CD4-positive, alpha-beta T cell treated with Interleukin-10 for 1 hour (primary cell): Measurements from ENCODE around the gene ELP5.

Experiments used
- DNase-seq: peaks from one replicate; pipeline ENCODE4 v3.0.0-alpha.2; 2020

Gene ELP5, protein sequence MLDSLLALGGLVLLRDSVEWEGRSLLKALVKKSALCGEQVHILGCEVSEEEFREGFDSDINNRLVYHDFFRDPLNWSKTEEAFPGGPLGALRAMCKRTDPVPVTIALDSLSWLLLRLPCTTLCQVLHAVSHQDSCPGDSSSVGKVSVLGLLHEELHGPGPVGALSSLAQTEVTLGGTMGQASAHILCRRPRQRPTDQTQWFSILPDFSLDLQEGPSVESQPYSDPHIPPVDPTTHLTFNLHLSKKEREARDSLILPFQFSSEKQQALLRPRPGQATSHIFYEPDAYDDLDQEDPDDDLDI

DNA sequence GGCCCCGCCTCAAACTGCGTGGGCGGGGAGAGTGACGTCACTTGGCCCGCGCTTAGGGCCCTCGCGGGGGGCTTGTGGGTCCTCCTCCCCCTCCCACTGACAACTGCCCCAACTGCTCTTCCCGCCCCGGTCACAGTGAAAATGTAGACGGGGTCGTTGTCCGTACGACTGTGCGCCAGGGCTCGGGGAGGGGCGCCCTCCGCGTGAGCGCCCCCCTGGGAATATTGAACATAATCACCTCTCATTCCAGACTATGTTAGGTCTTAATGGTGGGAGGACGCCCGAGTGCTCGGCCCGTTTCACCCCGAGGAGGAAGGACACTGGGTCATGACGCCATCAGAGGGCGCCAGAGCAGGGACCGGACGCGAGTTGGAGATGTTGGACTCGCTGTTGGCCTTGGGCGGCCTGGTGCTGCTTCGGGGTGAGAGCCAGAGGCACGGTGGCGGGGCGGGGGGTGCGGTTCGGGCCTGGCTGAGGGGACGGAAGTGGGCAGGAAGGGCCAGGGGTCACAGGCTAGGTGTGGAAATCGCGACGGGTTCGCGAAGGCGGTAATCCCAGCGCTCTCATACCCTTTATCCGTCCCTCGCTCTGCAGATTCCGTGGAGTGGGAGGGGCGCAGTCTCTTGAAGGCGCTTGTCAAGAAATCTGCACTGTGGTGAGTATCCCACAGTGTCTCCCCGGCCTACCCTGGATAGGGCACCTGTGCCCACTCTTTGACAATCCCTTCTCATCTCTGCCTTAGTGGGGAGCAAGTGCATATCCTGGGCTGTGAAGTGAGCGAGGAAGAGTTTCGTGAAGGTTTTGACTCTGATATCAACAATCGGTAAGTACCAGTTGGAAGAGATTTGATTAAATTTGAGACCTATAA is at the start of gene ELP5:
Gene ELP5 (plus strand): TSS at position 40 of the 868 bp plus-strand sequence. CDS start 336 bp downstream, at position 376.
- DNase-seq: peak; percentile 90

DNA sequence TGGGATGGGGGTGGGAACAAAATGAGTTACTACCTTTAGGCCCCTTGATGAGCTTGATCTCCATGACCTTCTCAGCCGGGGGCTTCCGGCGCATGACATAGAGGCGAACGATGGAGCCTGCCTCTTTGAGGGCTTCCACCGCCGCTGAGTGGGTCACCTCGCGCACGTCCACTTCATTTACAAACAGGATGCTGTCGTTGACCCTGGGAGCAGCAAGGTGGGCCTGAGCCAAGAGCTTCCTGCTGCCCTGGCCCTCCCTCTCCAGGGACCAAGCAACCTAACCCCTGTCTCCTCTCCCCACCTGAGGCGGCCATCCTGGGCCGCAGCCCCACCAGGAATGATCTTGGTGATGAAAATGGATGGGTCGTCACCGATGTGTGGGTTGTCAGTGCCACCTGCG is 48.6 kb upstream of the ELP5 start:
- no peak for DNase-seq

DNA sequence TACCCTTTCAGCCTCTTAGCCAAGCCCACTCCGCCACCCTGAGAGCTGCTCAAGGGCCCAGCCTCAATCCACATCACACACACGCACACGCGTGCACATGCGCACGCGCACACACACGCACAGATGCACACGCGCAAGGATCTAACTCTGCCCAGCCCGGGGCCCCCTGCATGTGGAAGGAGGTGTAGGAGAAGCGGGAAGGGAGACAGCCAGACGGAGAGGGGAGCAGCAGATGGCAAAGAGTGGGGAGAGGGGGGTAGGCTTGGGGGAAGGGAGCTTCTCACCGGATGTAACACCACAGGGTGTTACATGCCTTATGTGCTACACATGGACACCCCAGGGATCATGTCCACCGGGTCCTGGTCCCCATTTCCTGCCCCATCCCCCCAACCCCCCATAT is 47.7 kb upstream of the ELP5 start:
- DNase-seq: no peak

DNA sequence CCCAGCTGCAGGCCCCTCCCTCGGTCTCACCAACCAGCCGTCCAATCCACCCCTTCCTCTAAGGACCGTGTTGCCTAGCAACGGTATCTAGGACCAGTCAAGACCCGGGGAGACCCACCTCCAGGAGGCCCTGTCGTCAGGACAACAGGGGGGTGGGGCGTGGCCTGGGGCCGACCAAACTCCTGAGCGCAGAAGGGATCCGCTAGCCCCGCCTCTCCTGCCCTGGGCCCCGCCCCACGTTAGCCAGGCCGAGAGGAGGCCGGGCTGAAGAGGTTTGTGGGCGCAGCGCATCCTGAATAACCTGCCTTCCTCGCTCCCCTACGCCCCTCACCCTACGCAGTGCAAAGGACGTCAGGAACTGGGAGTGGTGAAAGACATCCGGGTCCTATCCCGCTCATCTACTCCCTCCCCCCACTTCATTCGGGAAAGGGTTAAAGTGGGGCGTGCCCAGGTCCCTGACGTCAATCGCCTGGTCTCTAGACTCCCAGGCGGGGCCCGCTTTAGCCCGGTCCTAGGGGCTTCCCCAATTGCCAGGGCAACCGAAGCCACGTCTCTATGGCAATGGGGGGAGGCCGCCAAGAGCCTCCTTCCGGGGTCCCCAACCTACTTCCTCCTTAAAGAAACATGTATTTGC is 47.1 kb upstream of the ELP5 start:
- DNase-seq: peak; percentile 99

DNA sequence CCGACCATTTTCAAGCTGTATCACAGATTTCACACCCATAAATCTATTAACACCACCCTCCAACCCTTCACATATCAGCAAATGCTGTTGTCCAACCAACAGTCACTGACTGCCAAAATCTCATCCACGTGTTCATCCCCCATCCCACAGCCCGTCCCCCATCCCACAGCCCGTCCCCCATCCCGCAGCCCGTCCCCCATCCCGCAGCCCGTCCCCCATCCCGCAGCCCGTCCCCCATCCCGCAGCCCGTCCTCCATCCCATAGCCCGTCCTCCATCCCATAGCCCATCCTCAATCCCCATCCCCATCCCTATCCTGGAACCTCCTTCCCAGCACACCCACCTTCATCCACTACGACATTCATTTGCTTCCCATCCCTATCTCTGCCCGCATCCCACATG is 46.5 kb upstream of the ELP5 start:
- DNase-seq: no peak

DNA sequence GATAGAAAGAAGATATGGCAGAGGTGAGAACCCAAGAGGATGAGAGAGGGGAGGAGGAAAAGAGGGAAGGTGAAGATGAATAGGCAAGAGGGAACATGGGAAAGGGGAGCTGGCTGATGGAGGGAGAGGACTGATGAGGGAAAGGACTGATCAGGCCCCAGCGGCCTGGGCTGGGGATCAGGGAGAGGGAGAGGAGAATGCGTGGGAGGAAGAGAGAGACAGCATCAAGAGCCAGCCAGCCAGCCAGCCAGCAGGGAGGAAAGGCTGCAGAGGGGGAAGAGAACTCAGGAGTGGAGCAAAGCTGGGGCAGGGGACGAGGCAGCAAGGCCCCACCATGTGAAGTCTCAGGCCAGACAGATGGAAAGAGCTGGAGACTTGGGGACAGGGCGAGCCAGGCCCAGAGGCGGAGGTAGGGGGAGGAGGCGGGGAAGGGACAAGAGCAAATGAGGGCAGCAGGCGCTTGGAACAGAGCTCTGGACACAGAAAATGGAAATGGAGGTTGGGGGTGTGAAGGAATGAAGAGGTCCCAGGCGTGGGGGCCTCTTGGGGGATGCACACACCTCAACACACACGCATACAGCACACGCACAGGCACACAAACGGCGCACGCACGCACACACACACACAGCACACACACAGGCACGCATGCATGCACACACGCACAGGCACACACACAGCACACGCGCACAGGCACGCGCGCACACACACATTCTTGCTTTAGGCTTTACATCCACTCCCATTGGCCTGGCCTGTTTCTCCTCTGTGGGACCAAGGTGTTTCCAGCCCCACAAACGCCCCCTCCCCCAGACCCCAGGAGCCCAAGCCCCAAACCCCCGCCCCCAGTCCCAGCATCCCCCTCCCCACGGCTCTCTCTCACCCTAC is 44.7 kb upstream of the ELP5 start:
- no peak for DNase-seq

DNA sequence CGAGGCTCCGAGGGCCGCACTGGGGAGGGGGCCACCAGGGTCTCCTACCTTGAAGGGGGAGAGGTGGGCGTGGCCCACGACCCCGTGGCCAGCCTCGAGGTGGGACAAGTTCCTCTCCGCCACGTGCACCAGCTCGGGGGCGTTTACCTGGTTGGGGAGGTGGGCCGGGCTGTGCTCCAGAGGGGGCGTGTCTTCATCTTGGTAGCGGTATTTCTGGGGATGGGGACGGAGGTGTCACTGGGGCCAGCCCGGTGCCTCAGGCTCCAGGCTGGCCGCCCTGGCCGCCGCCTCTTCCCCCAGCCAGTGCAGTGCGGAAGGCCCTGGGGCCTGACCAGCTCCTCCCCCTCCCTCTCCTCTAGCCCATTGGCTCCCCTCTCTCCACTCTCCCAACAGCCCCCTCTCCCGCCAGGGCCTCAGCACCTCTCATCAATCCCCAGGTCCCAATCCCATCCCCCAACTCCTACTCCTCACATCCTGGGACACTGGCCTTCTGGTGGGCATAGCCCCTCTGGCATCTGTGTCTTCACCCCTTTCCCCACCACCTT is 43.9 kb upstream of the ELP5 start:
- DNase-seq: no peak

DNA sequence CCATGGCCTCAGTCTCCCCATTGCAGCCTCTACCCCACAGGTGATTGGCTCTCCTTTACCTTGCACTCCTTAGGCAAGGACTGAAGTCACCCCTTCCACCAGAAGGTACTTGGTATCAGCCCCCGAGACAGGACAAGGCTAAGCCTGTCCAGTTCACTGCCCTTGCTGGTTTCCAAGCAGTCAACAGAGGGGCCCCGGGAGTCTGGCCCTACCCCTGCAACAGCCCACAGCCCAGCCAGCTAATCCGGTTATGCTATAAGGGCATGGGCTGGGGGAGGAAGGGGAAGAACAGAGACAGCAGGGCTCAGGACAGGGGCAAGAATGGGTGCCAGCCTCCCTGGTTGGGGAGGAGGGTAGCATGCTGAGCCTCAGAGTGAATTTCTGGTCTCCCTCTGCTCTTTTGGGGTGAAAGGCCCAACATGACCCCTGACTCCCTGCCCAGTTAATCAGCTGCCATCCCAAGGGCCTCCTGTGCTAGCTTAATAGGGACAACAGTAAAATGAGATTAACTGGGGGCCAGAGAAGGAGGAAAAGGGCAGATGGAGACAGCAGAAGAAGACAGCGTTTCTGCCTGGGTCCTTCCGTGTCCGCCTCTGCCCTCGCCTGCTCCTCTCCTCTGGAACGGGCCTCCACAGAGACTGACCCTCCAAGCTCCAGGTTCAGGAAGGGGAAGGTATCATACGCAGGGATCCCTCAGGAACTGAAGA is 43.1 kb upstream of the ELP5 start:
- DNase-seq: no peak

DNA sequence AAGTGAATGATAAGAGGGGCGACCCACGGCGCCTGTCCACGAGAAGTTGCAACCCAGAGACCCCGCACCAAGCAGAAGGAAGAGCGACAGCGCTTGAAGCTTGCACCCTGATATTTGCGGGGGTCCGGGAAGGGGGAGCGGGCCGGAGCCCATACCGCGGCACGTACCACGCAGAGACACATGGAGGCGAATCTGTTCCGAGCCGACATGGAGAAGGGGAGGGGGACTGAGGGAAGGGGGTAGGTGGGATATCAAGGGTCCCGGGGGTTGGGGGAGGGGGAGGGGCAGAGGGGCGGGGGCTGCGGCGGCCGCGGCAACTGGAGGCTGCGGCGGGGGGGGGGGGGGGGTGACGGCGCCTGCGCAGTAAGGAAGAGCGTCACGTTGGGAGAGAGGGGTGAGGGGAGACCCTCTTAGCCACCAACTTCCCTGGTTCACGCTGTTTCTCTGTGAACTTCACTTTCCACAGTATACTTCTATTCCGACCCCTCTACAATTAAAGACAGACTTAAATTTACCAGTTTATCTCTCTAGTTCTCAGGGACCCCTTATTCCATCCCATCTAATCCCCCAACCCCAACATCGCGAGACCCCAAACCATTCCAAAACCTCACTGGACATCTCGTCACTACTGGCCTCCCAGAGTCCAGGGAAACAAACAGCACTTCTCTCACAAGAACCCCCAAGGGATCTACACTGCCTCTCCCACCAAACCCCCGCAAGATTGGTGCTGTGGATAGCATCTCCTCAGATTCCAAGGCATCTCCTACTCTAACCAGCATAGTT is 40.3 kb upstream of the ELP5 start:
- no peak for DNase-seq

DNA sequence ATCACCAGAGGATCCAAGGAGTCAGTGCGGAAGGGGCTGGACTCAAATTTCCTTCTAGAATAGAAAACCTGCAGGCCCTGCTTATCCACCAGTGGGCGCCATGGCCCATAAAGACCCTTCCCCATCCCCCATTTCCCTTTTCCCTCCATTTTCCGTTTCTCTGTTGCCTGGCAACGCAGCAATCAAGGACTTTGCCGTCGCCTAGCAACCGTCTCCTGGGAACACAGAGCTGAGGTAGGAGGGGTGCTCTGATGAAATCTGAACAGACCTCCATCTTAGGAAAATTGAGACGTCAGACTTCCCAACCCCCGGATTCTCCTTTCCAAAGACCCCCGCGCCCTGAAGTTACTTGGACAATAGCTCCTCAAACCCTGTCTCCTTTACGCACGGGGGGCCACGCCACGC is 38.1 kb upstream of the ELP5 start:
- DNase-seq: peak; percentile 91

DNA sequence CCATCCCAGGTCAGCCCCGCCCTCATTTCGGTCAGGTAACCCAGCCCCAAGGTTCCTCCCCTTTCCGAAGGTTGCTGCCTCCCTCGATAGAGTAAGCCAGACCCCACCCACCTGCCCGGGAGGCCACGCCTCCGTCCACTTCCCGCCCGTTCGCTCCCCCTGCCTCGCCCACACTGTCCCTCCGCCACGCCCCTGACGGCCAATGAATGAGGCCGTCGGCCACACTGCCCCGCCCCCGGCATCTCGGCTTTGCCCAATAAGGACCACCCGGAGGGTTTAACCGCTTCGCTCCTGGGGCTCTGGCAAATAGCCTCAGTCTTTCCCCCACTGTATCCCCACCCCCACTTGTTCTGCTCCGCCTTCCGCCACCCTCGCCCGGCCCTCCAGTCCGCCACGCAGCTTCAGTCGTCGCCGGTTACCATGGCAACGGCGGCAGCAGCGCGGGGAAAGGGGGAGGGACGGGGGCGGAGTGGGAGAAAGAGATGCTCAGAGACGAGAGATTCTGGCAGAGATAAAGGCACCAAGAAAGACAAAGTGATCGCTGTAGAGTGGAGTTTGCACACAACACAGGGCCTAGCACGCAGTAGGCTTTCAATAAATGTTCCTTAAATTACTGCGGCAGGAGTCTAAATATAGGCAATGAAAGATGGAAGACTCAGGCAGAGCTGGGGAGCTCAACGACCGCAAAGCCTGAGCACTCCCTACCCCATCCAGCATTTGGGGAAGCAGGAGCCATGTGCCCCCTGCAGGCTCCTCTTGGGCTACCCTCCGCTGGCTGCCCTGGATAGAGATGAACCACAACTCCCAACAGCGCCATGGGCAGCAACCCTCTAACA is 37.5 kb upstream of the ELP5 start:
- peak; percentile 100 for DNase-seq

DNA sequence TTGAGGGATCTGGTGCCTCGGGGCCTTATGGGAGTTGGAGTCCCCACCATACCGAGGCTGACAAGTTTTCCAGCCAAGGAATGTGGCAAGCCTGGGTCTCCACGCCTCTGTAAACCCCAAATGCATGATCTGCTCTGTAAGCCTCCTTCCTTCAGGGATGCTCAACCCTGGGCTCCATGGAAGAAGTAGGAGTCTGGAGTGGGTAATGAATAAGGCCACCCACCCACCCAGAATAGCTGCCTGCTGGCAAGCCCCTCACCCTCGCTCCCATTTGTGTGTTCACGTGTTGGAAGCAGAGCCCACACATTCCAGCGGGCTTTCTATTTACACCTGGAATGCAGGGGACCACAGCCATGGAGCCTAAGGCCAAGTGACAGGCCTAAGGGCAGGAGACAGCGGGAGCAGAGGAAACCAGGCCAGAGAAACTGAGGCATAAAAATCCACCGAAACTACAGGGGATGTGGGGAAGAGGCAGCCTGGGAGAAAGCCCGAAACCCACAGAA is 36.8 kb upstream of the ELP5 start:
- DNase-seq: no peak

DNA sequence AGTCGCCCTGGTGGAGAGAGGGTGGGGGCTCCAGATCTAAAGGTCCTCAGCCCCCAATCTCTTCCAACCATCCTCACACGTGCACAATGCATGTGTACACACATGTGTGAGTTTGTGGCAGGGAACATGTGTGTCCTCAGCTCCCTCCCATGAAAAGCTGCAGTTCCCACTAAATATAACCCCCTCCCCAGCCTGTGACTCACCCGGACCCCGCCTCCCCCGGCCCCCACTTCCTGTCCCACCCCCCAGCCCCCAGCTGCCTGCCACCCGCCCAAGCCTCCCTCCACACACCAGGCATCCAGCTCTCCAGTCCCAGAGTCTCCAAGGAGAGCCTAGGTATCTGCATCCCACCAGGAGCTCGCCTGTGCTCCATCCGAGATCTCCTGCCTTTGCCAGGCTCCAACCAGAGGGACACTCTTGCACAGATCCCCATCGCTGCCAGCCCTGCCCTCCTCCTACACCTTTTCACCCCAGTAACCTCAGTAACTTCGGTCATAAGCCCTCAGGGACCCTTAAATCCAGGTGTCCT is 36.3 kb upstream of the ELP5 start:
- DNase-seq: no peak

DNA sequence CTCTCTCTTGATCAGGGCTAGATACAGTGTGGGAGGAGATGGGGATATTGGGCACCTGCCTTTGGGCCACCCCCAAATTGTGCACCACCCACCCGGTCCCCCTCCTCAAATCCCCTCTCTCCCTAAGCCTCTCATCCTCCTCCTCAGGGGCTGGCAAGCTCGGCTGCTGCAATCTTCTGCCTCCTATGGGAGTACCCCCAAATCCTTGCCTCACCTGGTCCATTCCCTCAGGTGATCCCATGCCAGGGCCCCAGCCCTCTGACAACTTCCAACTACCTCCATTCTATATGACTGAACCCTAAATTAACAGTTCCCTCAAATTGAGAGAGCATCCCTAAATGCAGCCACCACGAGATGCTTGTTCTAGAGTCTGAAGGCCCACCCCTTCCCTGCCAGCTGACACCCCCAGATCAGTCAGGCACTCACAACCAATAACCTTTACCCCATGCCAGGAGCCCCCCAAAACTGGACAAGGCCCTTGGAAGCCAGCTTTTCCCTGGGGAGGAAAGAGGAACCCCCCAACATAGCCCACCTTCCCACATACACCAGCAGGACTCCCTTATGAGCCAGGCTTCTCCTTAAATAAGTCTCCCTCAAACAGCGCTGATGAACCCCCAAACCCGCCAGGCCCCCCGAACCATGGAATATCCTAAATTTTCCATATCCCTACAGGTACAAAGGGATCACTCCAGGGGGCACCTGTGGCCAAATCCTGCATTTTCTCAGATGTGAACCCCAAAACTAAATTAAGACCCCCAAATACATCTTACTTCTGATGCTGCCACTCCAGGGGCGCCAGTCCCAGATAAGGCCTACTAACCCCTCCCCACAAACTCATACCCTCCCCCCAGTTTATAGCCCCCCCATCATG is 35.5 kb upstream of the ELP5 start:
- DNase-seq: no peak

DNA sequence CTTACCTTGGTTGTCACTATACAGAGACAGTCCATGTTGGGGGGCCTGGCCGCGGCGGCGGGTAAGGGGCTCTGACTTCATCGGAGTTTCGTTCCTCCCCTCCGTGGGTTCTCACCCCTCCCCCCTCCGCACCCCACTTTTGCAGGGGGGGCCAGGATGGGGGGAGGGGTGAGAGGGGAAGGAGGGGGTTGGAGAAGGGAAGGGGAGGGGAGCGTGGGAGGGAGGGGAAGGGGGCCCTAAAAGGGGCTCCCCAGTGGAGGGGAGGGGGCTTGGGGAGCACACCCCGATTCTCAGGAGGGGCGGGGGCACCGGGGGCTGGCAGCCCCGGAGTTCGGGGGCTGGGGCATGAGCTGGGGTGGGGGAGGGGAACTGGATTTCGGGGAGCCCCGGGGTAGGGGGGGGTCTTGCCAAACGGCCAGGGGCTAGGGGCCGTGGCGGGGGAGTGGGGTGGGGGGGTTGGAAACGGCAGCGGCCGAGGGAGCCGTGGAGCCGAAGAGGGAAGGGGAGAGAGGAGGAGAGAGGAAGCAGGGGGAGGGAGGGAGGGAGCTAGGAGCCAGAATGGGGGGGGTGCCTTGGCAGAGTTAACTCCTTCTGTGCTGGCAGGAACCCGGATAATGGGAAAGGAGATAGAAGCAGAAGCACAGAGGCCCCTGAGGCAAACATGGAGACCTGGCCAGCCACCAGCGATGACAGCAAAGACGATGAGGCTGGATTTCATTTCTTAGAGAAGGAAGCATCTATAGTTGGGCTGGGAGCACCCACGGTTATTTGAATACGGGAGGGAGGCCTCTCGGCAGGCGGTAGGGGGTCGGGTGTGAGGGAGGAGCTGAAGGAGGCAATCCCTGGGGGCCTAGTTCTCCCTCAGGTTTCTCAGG is 34.7 kb upstream of the ELP5 start:
- no peak for DNase-seq

DNA sequence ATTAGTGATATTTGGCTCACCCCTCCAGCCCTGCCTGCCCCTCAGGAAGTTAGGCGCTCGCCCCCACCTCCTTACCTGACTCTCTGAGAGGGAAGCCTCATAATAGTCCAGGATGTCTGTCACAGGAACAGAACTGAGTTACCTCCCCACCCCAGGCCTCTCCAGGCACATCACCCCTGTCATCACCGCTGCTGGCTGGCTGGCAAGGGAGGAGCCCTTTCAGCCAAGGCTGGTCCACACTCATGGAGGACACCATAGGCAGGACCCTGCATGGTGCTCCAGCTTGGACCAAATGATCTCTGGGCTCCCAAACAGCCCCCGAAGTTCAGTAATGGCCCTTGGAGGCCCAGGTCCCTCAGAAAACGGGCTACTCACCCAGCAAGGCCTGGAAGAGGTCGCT is 33.8 kb upstream of the ELP5 start:
- no peak for DNase-seq

DNA sequence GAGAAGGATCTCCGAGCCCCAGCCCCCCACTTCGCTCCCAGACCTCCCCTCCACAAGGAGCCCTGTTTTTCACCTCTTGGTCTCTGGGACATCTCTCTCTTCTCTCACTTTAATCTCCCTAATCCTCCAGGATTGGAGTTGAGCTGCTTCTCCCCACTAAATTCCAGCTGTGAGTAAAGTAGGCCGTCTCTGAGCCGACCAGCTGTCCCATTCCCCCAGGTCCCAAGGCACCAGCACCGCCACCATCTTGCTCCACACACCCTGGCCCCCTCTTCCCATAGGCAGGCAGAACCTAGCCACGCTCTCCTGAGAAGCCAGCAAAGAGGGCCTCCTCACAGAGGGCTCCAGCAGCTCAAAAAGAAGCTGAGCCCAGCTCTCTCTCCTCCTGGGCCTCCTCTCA is 33.3 kb upstream of the ELP5 start:
- no peak for DNase-seq
